Natural killer cell (primary cell): ENCODE data around the gene PTP4A1. TPM values are rescaled to one million over a fixed set of nuclear protein-coding genes. Genes with fewer than 3 reads are reported as not detected.
A peak's percentile ranks its signal among the peaks of the same experiment; 100 is the strongest.

ENCODE experiments used
- ATAC-seq, 3 donors: fragments of 150-1000 bp in 2 of 3; fragments of 200-7000 bp in 1 of 3; cut with Tn5 transposase; 1 replicate in 1 of 3; 2 replicates in 2 of 3; pipeline ENCODE4 v1.10.0; 2021; ENCODE audit warnings: mild to moderate bottlenecking in 2 of 3, moderate library complexity in 2 of 3
- DNase-seq, 2 donors: peaks; one replicate each; pipeline versions ENCODE4 v3.0.0 to v3.0.0-alpha.2; 2013 to 2021; ENCODE audit warnings: mixed read lengths in 1 of 2
- H3K27ac ChIP-seq: one replicate; pipeline ENCODE4 v1.5.1; 2013; ENCODE audit warnings: mild to moderate bottlenecking, low read length
- H3K27me3 ChIP-seq: one replicate; pipeline ENCODE4 v1.6.1; 2013; ENCODE audit warnings: low read length; ENCODE audit not compliant: control insufficient read depth, insufficient read depth
- H3K36me3 ChIP-seq: one replicate; pipeline ENCODE4 v1.6.1; 2013; ENCODE audit warnings: low read length; ENCODE audit not compliant: control insufficient read depth, insufficient read depth
- H3K4me1 ChIP-seq: one replicate; pipeline ENCODE4 v1.6.1; 2013; ENCODE audit warnings: low read length; ENCODE audit not compliant: control insufficient read depth, insufficient read depth
- H3K4me3 ChIP-seq: one replicate; pipeline ENCODE4 v1.5.1; 2013; ENCODE audit warnings: low read length
- H3K9me3 ChIP-seq: one replicate; pipeline ENCODE4 v1.6.1; 2013; ENCODE audit warnings: low read length; ENCODE audit not compliant: control insufficient read depth, insufficient read depth
- H3K27ac Mint-ChIP-seq, 2 donors: one replicate each; pipeline ENCODE4 v1.8.0; 2022; ENCODE audit warnings: mild to moderate bottlenecking in 2 of 2, mixed read lengths in 2 of 2, moderate library complexity in 1 of 2
- H3K27me3 Mint-ChIP-seq, 2 donors: one replicate each; pipeline ENCODE4 v1.8.0; 2022; ENCODE audit warnings: low read depth in 2 of 2, mixed read lengths in 2 of 2
- H3K36me3 Mint-ChIP-seq: one replicate; pipeline ENCODE4 v1.8.0; 2022; ENCODE audit warnings: mixed read lengths
- H3K4me1 Mint-ChIP-seq, 2 donors: one replicate each; pipeline ENCODE4 v1.8.0; 2022; ENCODE audit warnings: mixed read lengths in 2 of 2
- H3K4me3 Mint-ChIP-seq: one replicate; pipeline ENCODE4 v1.8.0; 2022; ENCODE audit warnings: mild to moderate bottlenecking, moderate library complexity, mixed read lengths
- H3K9me3 Mint-ChIP-seq, 2 donors: one replicate each; pipeline ENCODE4 v1.8.0; 2022; ENCODE audit warnings: mixed read lengths in 2 of 2
- CTCF ChIP-seq: fragments of 200-600 bp; IDR thresholded peaks from one replicate; pipeline ENCODE4 v1.8.0; 2022; ENCODE audit warnings: antibody characterized with exemption
- WGBS: methylation state at CpG from one replicate; pipeline ENCODE4 v1.1.7; 2013; ENCODE audit warnings: missing lambda C conversion rate; ENCODE audit not compliant: insufficient coverage; 5-methylcytosine and 5-hydroxymethylcytosine counted together
- intact Hi-C: fragments of 100-400 bp; cut with micrococcal nuclease; formaldehyde crosslinking; loops from one replicate; pipeline ENCODE4 v1.14.2; 2022
- total RNA-seq, 4 donors: library from RNA; stranded (reverse); fragments of 120-200 nt in 1 of 4; gene quantifications; one replicate each; pipeline versions ENCODE4 v1.2.3 to v1.2.4, GENCODE V29; 2013 to 2022

Gene PTP4A1
- total RNA-seq, 3 donors from 2014 or later (not counting 1 experiment from before 2014, with no cell fraction given): 113 to 185 (median 130) TPM

GRCh38 chr6:63574554-63574900 is 2.2 kb downstream of the PTP4A1 start:
- intact Hi-C loops: loop anchor here (10.0 kb wide), 1 partner anchor 220 kb away; no protein-coding TSS in a partner anchor
- Mint-ChIP-seq H3K27me3 (no peaks in the 10 kb centered on the region), H3K4me3 (peak overlapping the region; percentile 94), H3K36me3 (peaks cover 10% of the 10 kb centered on the region), H3K4me1 (peaks cover 29% of the 10 kb centered on the region in 2 donors), H3K9me3 (no peaks in the 10 kb centered on the region), H3K27ac (peak overlapping the region; percentile 96 to 98)
- H3K27ac ChIP-seq: peak overlapping the region; percentile 99
- no peaks in the 10 kb centered on the region for H3K9me3 ChIP-seq
- no peak for TF ChIP-seq CTCF
- H3K4me3 ChIP-seq: no peak overlapping the region
- 100% methylated on average over 1 of the region's 2 CpGs for WGBS
- H3K27me3 ChIP-seq: no peaks in the 10 kb centered on the region
- H3K36me3 ChIP-seq: peaks cover 31% of the 10 kb centered on the region
- ATAC-seq (no peak), DNase-seq (no peak)
- peaks cover 12% of the 10 kb centered on the region for H3K4me1 ChIP-seq

GRCh38 chr6:63576147-63576772 is 4.0 kb downstream of the PTP4A1 start:
- intact Hi-C loops: loop anchor here (10.0 kb wide), 1 partner anchor 221 kb away; no protein-coding TSS in a partner anchor
- TF ChIP-seq CTCF: no peak
- peaks cover 27% of the 10 kb centered on the region for H3K36me3 Mint-ChIP-seq
- no peak overlapping the region for H3K27ac ChIP-seq
- ATAC-seq (no peak), DNase-seq (no peak)
- no peaks in the 10 kb centered on the region for H3K27me3 Mint-ChIP-seq
- no peaks in the 10 kb centered on the region for H3K9me3 ChIP-seq
- 94% methylated on average over 3 of the region's 3 CpGs for WGBS
- H3K27me3 ChIP-seq: no peaks in the 10 kb centered on the region
- peak overlapping the region; percentile 7 for H3K4me3 Mint-ChIP-seq
- H3K27ac Mint-ChIP-seq: peak overlapping the region in 1 of 2 donors; percentile 50
- H3K9me3 Mint-ChIP-seq: no peaks in the 10 kb centered on the region
- no peak overlapping the region for H3K4me3 ChIP-seq
- peaks cover 27 to 29% of the 10 kb centered on the region in 2 donors for H3K4me1 Mint-ChIP-seq
- peaks cover 12% of the 10 kb centered on the region for H3K4me1 ChIP-seq
- H3K36me3 ChIP-seq: peaks cover 48% of the 10 kb centered on the region

GRCh38 chr6:63576985-63577712 is 4.9 kb downstream of the PTP4A1 start:
- H3K9me3 Mint-ChIP-seq: no peaks in the 10 kb centered on the region
- no peaks in the 10 kb centered on the region for H3K27me3 Mint-ChIP-seq
- intact Hi-C loops: loop anchor here (10.0 kb wide), 1 partner anchor 222 kb away; no protein-coding TSS in a partner anchor
- WGBS: 98% methylated on average over 4 of the region's 5 CpGs
- Histone ChIP-seq H3K27ac (no peak overlapping the region), H3K9me3 (no peaks in the 10 kb centered on the region), H3K36me3 (peaks cover 57% of the 10 kb centered on the region), H3K27me3 (no peaks in the 10 kb centered on the region), H3K4me3 (no peak overlapping the region), H3K4me1 (peaks cover 8% of the 10 kb centered on the region)
- H3K27ac Mint-ChIP-seq: peak overlapping the region in 1 of 2 donors; percentile 50
- H3K4me3 Mint-ChIP-seq: no peak overlapping the region
- TF ChIP-seq CTCF: no peak
- no peak for DNase-seq
- H3K4me1 Mint-ChIP-seq: peaks cover 18 to 23% of the 10 kb centered on the region in 2 donors
- no peak for ATAC-seq
- peaks cover 29% of the 10 kb centered on the region for H3K36me3 Mint-ChIP-seq
